Measurements from ENCODE around the gene OR2A7.
"Not testable (repeated sequence)": the region's sequence is repeated elsewhere in the genome, so short reads cannot be mapped to it uniquely, and the experiment has no call there.

Gene OR2A7

DNA sequence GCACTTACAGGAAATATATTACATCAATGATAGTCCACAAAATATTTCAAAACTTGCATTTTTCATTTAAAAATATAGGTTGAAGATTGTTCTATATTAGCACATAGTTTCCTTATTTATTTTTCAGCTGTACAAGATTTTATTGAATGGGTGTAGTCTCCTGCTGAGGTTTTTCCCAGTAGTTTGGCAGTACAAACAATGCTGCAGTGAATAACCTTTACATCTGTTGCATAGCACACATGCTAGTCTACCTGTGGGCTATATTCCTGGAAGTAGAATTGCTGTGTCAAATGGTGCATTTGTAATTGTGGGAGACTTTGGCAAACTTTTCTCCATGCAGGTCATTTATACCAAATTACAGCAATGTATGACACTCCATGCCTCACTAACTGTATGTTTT is 44.1 kb downstream of the OR2A7 start:
- not testable (repeated sequence) for H3K9ac ChIP-seq (ENCODE audit: low read length in 2 of 2); H3K27ac ChIP-seq (ENCODE audit: low read length); H3K27me3 ChIP-seq (ENCODE audit: control insufficient read depth in 1 of 2, insufficient read depth in 2 of 2, low read length in 2 of 2); H3K4me1 ChIP-seq (ENCODE audit: control insufficient read depth, insufficient read depth, low read length); H3K4me3 ChIP-seq (ENCODE audit: low read length in 2 of 2); H3K36me3 ChIP-seq (ENCODE audit: control insufficient read depth in 2 of 2, insufficient read depth in 2 of 2, low read length in 2 of 2); H3K9me3 ChIP-seq (ENCODE audit: control insufficient read depth in 2 of 2, low read length in 2 of 2)

DNA sequence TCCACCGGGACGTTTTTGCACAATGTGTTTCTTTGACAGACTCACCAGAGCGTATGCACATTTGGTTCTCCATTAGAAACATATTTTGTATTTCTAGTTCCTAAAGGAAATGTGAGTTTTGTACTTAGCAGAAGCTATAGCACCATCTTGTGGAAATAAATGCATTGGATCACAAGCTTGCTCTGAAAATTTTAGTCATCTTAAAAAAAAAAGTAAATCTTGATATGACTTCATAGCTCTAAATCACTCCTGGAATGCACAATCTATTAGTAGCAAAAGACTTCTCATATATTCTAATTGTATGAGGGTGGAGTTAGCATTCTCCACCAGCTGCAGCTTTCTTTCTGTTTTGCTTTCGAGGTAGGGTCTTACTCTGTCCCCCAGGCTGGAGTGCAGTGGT is 45.4 kb downstream of the OR2A7 start:
- not testable (repeated sequence) for H3K27me3 ChIP-seq (ENCODE audit: control insufficient read depth in 1 of 2, insufficient read depth in 2 of 2, low read length in 2 of 2); H3K27ac ChIP-seq (ENCODE audit: low read length); H3K36me3 ChIP-seq (ENCODE audit: control insufficient read depth in 2 of 2, insufficient read depth in 2 of 2, low read length in 2 of 2); H3K9me3 ChIP-seq (ENCODE audit: control insufficient read depth in 2 of 2, low read length in 2 of 2); H3K4me3 ChIP-seq (ENCODE audit: low read length in 2 of 2); H3K9ac ChIP-seq (ENCODE audit: low read length in 2 of 2); H3K4me1 ChIP-seq (ENCODE audit: control insufficient read depth, insufficient read depth, low read length)

DNA sequence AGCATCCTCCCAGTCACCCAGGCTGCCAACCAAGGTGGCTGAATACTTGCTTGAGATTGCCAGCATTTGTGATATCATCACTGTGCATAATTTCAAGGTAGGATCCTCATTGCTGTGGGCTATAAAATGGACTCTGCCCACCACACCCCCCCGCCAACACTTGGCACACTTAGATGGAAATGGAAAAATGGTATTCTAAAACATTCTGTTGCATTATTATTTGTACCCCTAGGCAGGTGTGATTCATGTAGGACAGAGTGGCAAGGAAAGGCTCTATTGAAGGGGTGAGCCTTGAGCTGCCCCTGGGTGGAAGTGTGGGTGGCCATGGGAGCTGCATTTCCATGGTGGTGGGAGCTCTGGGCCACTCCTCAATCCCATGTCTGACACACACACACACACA is 46.0 kb downstream of the OR2A7 start:
- not testable (repeated sequence) for H3K27me3 ChIP-seq (ENCODE audit: control insufficient read depth in 1 of 2, insufficient read depth in 2 of 2, low read length in 2 of 2); H3K4me3 ChIP-seq (ENCODE audit: low read length in 2 of 2); H3K9ac ChIP-seq (ENCODE audit: low read length in 2 of 2); H3K27ac ChIP-seq (ENCODE audit: low read length); H3K4me1 ChIP-seq (ENCODE audit: control insufficient read depth, insufficient read depth, low read length); H3K36me3 ChIP-seq (ENCODE audit: control insufficient read depth in 2 of 2, insufficient read depth in 2 of 2, low read length in 2 of 2); H3K9me3 ChIP-seq (ENCODE audit: control insufficient read depth in 2 of 2, low read length in 2 of 2)

DNA sequence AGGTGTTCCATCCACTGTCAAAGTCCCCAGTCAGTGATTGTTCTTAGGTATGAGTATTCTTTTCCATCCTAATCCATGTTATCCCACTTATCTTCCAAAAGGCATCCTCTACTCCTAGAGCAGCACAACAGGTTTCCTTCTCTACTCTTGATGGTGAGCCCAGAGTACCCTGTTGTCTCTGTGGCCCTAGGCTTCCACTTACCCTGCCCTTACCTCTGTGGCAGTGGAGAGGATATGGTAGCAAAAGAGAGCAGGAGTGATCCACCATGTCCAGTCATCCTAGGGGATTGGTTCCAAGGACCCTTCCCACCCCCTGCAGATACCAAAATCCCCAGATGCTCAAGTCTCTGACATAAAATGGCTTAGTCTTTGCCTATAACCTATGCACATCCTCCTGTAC is 47.4 kb downstream of the OR2A7 start:
- H3K36me3 ChIP-seq (ENCODE audit: control insufficient read depth in 2 of 2, insufficient read depth in 2 of 2, low read length in 2 of 2), result not testable (repeated sequence)

More for the DNA sequence above, 47.4 kb downstream of the OR2A7 start:
- not testable (repeated sequence) for H3K9ac ChIP-seq (ENCODE audit: low read length in 2 of 2); H3K9me3 ChIP-seq (ENCODE audit: control insufficient read depth in 2 of 2, low read length in 2 of 2); H3K4me3 ChIP-seq (ENCODE audit: low read length in 2 of 2); H3K4me1 ChIP-seq (ENCODE audit: control insufficient read depth, insufficient read depth, low read length); H3K27me3 ChIP-seq (ENCODE audit: control insufficient read depth in 1 of 2, insufficient read depth in 2 of 2, low read length in 2 of 2); H3K27ac ChIP-seq (ENCODE audit: low read length)

All from stomach smooth muscle (tissue), 2 donors.